NCI-H446 treated with DMSO at 0.1 percent for 48 hours (cell line): ENCODE data around the gene GRPEL1.
"Not testable (repeated sequence)": the region's sequence is repeated elsewhere in the genome, so short reads cannot be mapped to it uniquely, and the experiment has no call there.

Experiments
- DNase-seq: peaks from one replicate; lab custom pipeline; 2025; lab: John Stamatoyannopoulos, UW

GRPEL1 gene

GRCh38 chr4:7092026-7092425, 24.2 kb upstream of the GRPEL1 start:
- DNase-seq, result no peak

GRCh38 chr4:7089213-7089986, 21.5 kb upstream of the GRPEL1 start:
- no peak for DNase-seq

- no peak for DNase-seq
These were observed 19.2 kb upstream of the GRPEL1 start for GRCh38 chr4:7087036-7087435.

GRCh38 chr4:7086384-7086783, 18.5 kb upstream of the GRPEL1 start:
- DNase-seq, result no peak

GRCh38 chr4:7084564-7084961, 16.7 kb upstream of the GRPEL1 start:
- DNase-seq, result not testable (repeated sequence)

- DNase-seq, result no peak
These were observed 16.0 kb upstream of the GRPEL1 start for GRCh38 chr4:7083597-7084563.

GRCh38 chr4:7079909-7080308, 12.0 kb upstream of the GRPEL1 start:
- DNase-seq, result not testable (repeated sequence)

- DNase-seq, result not testable (repeated sequence)
These were observed 11.6 kb upstream of the GRPEL1 start for GRCh38 chr4:7079483-7079882.

- no peak for DNase-seq
These were observed 10.2 kb upstream of the GRPEL1 start for GRCh38 chr4:7078025-7078424.

- no peak for DNase-seq
These were observed 9.5 kb upstream of the GRPEL1 start for GRCh38 chr4:7077371-7077770.

GRCh38 chr4:7076696-7077082, 8.8 kb upstream of the GRPEL1 start:
- DNase-seq, result no peak

GRCh38 chr4:7075962-7076695, 8.3 kb upstream of the GRPEL1 start:
- no peak for DNase-seq

- no peak for DNase-seq
These were observed 6.6 kb upstream of the GRPEL1 start for GRCh38 chr4:7074426-7074825.

- no peak for DNase-seq
These were observed 5.9 kb upstream of the GRPEL1 start for GRCh38 chr4:7073526-7074390.

GRCh38 chr4:7073059-7073458, 5.2 kb upstream of the GRPEL1 start:
- DNase-seq, result no peak

GRCh38 chr4:7070729-7071511, 3.1 kb upstream of the GRPEL1 start:
- no peak for DNase-seq

- no peak for DNase-seq
These were observed 1.0 kb upstream of the GRPEL1 start for GRCh38 chr4:7068883-7069282.

- no peak for DNase-seq
These were observed 497 bp upstream of the GRPEL1 start for GRCh38 chr4:7068279-7068842.

- DNase-seq, result no peak
These were observed 775 bp downstream of the GRPEL1 start for GRCh38 chr4:7067126-7067451.

GRCh38 chr4:7066493-7066892, 1.4 kb downstream of the GRPEL1 start:
- DNase-seq, result no peak
